ENCODE measurements around the gene POLR2J3. TPM values are rescaled to one million over a fixed set of nuclear protein-coding genes. Genes with fewer than 3 reads are reported as not detected.
"Not testable (repeated sequence)": the region's sequence is repeated elsewhere in the genome, so short reads cannot be mapped to it uniquely, and the experiment has no call there.

POLR2J3 gene
- total RNA-seq, 1 donor from 2014 or later = 53.9 TPM

- intact Hi-C loops (cut with micrococcal nuclease); H3K27me3 Mint-ChIP-seq (ENCODE audit: insufficient read depth): not testable (repeated sequence)
These were observed 3.8 kb downstream of the POLR2J3 start for GRCh38 chr7:102568620-102569019.

GRCh38 chr7:102550808-102551422 lies 21.5 kb downstream of the POLR2J3 start, which contains the start of gene SPDYE2:
Gene SPDYE2 (plus strand): TSS chr7:102551226. CDS start chr7:102553256, 2,030 bp downstream.
- intact Hi-C loops (cut with micrococcal nuclease); H3K9me3 Mint-ChIP-seq; DNase-seq (ENCODE audit: low spot score); H3K27ac Mint-ChIP-seq; H3K4me1 Mint-ChIP-seq (ENCODE audit: low read depth); H3K4me3 Mint-ChIP-seq; H3K36me3 Mint-ChIP-seq (ENCODE audit: low read depth); H3K27me3 Mint-ChIP-seq (ENCODE audit: insufficient read depth): not testable (repeated sequence)

More at GRCh38 chr7:102568620-102569019, 3.8 kb downstream of the POLR2J3 start:
- not testable (repeated sequence) for DNase-seq (ENCODE audit: low spot score); H3K4me1 Mint-ChIP-seq (ENCODE audit: low read depth); H3K36me3 Mint-ChIP-seq (ENCODE audit: low read depth); H3K27ac Mint-ChIP-seq; H3K9me3 Mint-ChIP-seq; H3K4me3 Mint-ChIP-seq

- H3K27me3 Mint-ChIP-seq (ENCODE audit: insufficient read depth) = not testable (repeated sequence)
These were observed 26.0 kb downstream of the POLR2J3 start for GRCh38 chr7:102546353-102546752.

GRCh38 chr7:102545288-102545687 lies 27.1 kb downstream of the POLR2J3 start:
- H3K27me3 Mint-ChIP-seq (ENCODE audit: insufficient read depth); H3K27ac Mint-ChIP-seq; H3K4me1 Mint-ChIP-seq (ENCODE audit: low read depth); intact Hi-C loops (cut with micrococcal nuclease); H3K9me3 Mint-ChIP-seq; H3K36me3 Mint-ChIP-seq (ENCODE audit: low read depth); H3K4me3 Mint-ChIP-seq; DNase-seq (ENCODE audit: low spot score): not testable (repeated sequence)

More at GRCh38 chr7:102546353-102546752, 26.0 kb downstream of the POLR2J3 start:
- H3K36me3 Mint-ChIP-seq (ENCODE audit: low read depth); H3K4me3 Mint-ChIP-seq; intact Hi-C loops (cut with micrococcal nuclease); H3K4me1 Mint-ChIP-seq (ENCODE audit: low read depth); H3K27ac Mint-ChIP-seq; DNase-seq (ENCODE audit: low spot score); H3K9me3 Mint-ChIP-seq: not testable (repeated sequence)

- intact Hi-C loops (cut with micrococcal nuclease); H3K27ac Mint-ChIP-seq: not testable (repeated sequence)
These were observed 28.0 kb downstream of the POLR2J3 start for GRCh38 chr7:102544372-102544771.

GRCh38 chr7:102543596-102543995 lies 28.8 kb downstream of the POLR2J3 start, which contains the start of gene UPK3BL2:
Gene UPK3BL2 (minus strand): TSS chr7:102543696. CDS start chr7:102543636, 60 bp downstream.
- H3K4me3 Mint-ChIP-seq; H3K36me3 Mint-ChIP-seq (ENCODE audit: low read depth); intact Hi-C loops (cut with micrococcal nuclease); H3K27me3 Mint-ChIP-seq (ENCODE audit: insufficient read depth); DNase-seq (ENCODE audit: low spot score); H3K27ac Mint-ChIP-seq; H3K4me1 Mint-ChIP-seq (ENCODE audit: low read depth); H3K9me3 Mint-ChIP-seq: not testable (repeated sequence)

More at GRCh38 chr7:102544372-102544771, 28.0 kb downstream of the POLR2J3 start:
- H3K27me3 Mint-ChIP-seq (ENCODE audit: insufficient read depth); DNase-seq (ENCODE audit: low spot score); H3K4me1 Mint-ChIP-seq (ENCODE audit: low read depth); H3K36me3 Mint-ChIP-seq (ENCODE audit: low read depth); H3K9me3 Mint-ChIP-seq; H3K4me3 Mint-ChIP-seq: not testable (repeated sequence)

GRCh38 chr7:102542771-102543170 lies 29.6 kb downstream of the POLR2J3 start:
- H3K4me1 Mint-ChIP-seq (ENCODE audit: low read depth); intact Hi-C loops (cut with micrococcal nuclease); H3K36me3 Mint-ChIP-seq (ENCODE audit: low read depth); H3K4me3 Mint-ChIP-seq; H3K27ac Mint-ChIP-seq; H3K9me3 Mint-ChIP-seq; H3K27me3 Mint-ChIP-seq (ENCODE audit: insufficient read depth); DNase-seq (ENCODE audit: low spot score): not testable (repeated sequence)

- DNase-seq (ENCODE audit: low spot score); H3K36me3 Mint-ChIP-seq (ENCODE audit: low read depth); H3K9me3 Mint-ChIP-seq; H3K4me1 Mint-ChIP-seq (ENCODE audit: low read depth); intact Hi-C loops (cut with micrococcal nuclease); H3K27ac Mint-ChIP-seq; H3K27me3 Mint-ChIP-seq (ENCODE audit: insufficient read depth); H3K4me3 Mint-ChIP-seq: not testable (repeated sequence)
These were observed 30.3 kb downstream of the POLR2J3 start for GRCh38 chr7:102542083-102542482.

- H3K9me3 Mint-ChIP-seq; H3K4me3 Mint-ChIP-seq; intact Hi-C loops (cut with micrococcal nuclease); DNase-seq (ENCODE audit: low spot score); H3K4me1 Mint-ChIP-seq (ENCODE audit: low read depth); H3K27me3 Mint-ChIP-seq (ENCODE audit: insufficient read depth); H3K27ac Mint-ChIP-seq; H3K36me3 Mint-ChIP-seq (ENCODE audit: low read depth): not testable (repeated sequence)
These were observed 31.8 kb downstream of the POLR2J3 start for GRCh38 chr7:102540604-102541003.

GRCh38 chr7:102535062-102535615 lies 37.2 kb downstream of the POLR2J3 start:
- DNase-seq (ENCODE audit: low spot score); H3K4me3 Mint-ChIP-seq; H3K36me3 Mint-ChIP-seq (ENCODE audit: low read depth); H3K9me3 Mint-ChIP-seq; H3K4me1 Mint-ChIP-seq (ENCODE audit: low read depth); H3K27me3 Mint-ChIP-seq (ENCODE audit: insufficient read depth); intact Hi-C loops (cut with micrococcal nuclease); H3K27ac Mint-ChIP-seq: not testable (repeated sequence)

GRCh38 chr7:102532127-102532526 lies 40.3 kb downstream of the POLR2J3 start:
- intact Hi-C loops (cut with micrococcal nuclease); H3K4me3 Mint-ChIP-seq; H3K36me3 Mint-ChIP-seq (ENCODE audit: low read depth); H3K9me3 Mint-ChIP-seq; H3K27me3 Mint-ChIP-seq (ENCODE audit: insufficient read depth); DNase-seq (ENCODE audit: low spot score); H3K4me1 Mint-ChIP-seq (ENCODE audit: low read depth); H3K27ac Mint-ChIP-seq: not testable (repeated sequence)

GRCh38 chr7:102531583-102531982 lies 40.8 kb downstream of the POLR2J3 start:
- H3K27ac Mint-ChIP-seq; intact Hi-C loops (cut with micrococcal nuclease); DNase-seq (ENCODE audit: low spot score): not testable (repeated sequence)

GRCh38 chr7:102527822-102528793 lies 44.3 kb downstream of the POLR2J3 start:
- H3K36me3 Mint-ChIP-seq (ENCODE audit: low read depth); H3K4me1 Mint-ChIP-seq (ENCODE audit: low read depth); H3K9me3 Mint-ChIP-seq; H3K27ac Mint-ChIP-seq; DNase-seq (ENCODE audit: low spot score); H3K27me3 Mint-ChIP-seq (ENCODE audit: insufficient read depth); intact Hi-C loops (cut with micrococcal nuclease); H3K4me3 Mint-ChIP-seq: not testable (repeated sequence)

More at GRCh38 chr7:102531583-102531982, 40.8 kb downstream of the POLR2J3 start:
- not testable (repeated sequence) for H3K27me3 Mint-ChIP-seq (ENCODE audit: insufficient read depth); H3K36me3 Mint-ChIP-seq (ENCODE audit: low read depth); H3K9me3 Mint-ChIP-seq; H3K4me3 Mint-ChIP-seq; H3K4me1 Mint-ChIP-seq (ENCODE audit: low read depth)

Measured in activated T-helper 1 cell treated with anti-CD3 and anti-CD28 coated beads, Interleukin-12 subunit alpha, Interleukin-12 subunit beta, Interleukin-2, Interleukin-4 antibody, amounts not matched to agents 30 ng/mL and 10 ng/mL and 1 ng/mL, durations not matched to agents 14 hours and 24 hours and 36 hours (primary cell).